A172 (cell line): ENCODE measurements around the gene PLEKHO2. TPM values are rescaled to one million over a fixed set of nuclear protein-coding genes. Genes with fewer than 3 reads are reported as not detected.
A peak's percentile ranks its signal among the peaks of the same experiment; 100 is the strongest.

ENCODE experiments used
- DNase-seq: peaks from one replicate; pipeline ENCODE4 v3.0.0-alpha.2; 2015; ENCODE audit warnings: low spot score
- total RNA-seq: library from RNA; depleted of rRNA; stranded (reverse); fragments of >200 nt; shearing (Covaris generic); gene quantifications from 2 replicates; pipeline ENCODE4 v1.2.3, GENCODE V29; 2014

Gene PLEKHO2
- total RNA-seq, 1 experiment from 2014 or later, result 15.2 TPM

GRCh38 chr15:64825431-64826294 lies 16.1 kb upstream of the PLEKHO2 start, which contains the start of gene PIF1:
Gene PIF1, minus strand, starts transcription at chr15:64825647. Its CDS starts 1,312 bp downstream, at chr15:64824335.
- peak; percentile 99 for DNase-seq

GRCh38 chr15:64828985-64829384 lies 12.7 kb upstream of the PLEKHO2 start:
- DNase-seq, result peak; percentile 39

- no peak for DNase-seq
Measured at GRCh38 chr15:64833690-64834089, 8.0 kb upstream of the PLEKHO2 start.

GRCh38 chr15:64836023-64836536 lies 5.6 kb upstream of the PLEKHO2 start:
- DNase-seq, result no peak

- DNase-seq, result no peak
Measured at GRCh38 chr15:64837502-64837901, 4.2 kb upstream of the PLEKHO2 start.

GRCh38 chr15:64841060-64841343 lies 713 bp upstream of the PLEKHO2 start:
- no peak for DNase-seq

- no peak for DNase-seq
Measured at GRCh38 chr15:64842096-64842939, 603 bp downstream of the PLEKHO2 start.

- peak; percentile 54 for DNase-seq
Measured at GRCh38 chr15:64842986-64843561, 1.4 kb downstream of the PLEKHO2 start.

- no peak for DNase-seq
Measured at GRCh38 chr15:64843991-64844390, 2.3 kb downstream of the PLEKHO2 start.

GRCh38 chr15:64844576-64845145 lies 2.9 kb downstream of the PLEKHO2 start:
- DNase-seq, result no peak

- DNase-seq, result no peak
Measured at GRCh38 chr15:64845183-64845611, 3.5 kb downstream of the PLEKHO2 start.

- DNase-seq, result no peak
Measured at GRCh38 chr15:64845831-64846595, 4.3 kb downstream of the PLEKHO2 start.

GRCh38 chr15:64847016-64847415 lies 5.3 kb downstream of the PLEKHO2 start:
- no peak for DNase-seq

GRCh38 chr15:64847448-64847847 lies 5.7 kb downstream of the PLEKHO2 start:
- no peak for DNase-seq

GRCh38 chr15:64847876-64848716 lies 6.4 kb downstream of the PLEKHO2 start:
- no peak for DNase-seq

GRCh38 chr15:64850778-64851502 lies 9.2 kb downstream of the PLEKHO2 start:
- no peak for DNase-seq

GRCh38 chr15:64851503-64851840 lies 9.8 kb downstream of the PLEKHO2 start:
- peak; percentile 67 for DNase-seq

GRCh38 chr15:64854041-64854440 lies 12.3 kb downstream of the PLEKHO2 start:
- peak; percentile 87 for DNase-seq

- DNase-seq, result no peak
Measured at GRCh38 chr15:64854526-64854925, 12.8 kb downstream of the PLEKHO2 start.
